Sigmoid colon (tissue), 4 donors: ENCODE data around the gene FASN.

Experiments used
- EP300 ChIP-seq, 4 donors: sonication (generic); formaldehyde crosslinking; IDR thresholded peaks; one replicate each; pipeline ENCODE4 v1.6.1; 2017; ENCODE audit warnings: antibody characterized with exemption in 4 of 4
- POLR2A ChIP-seq, 2 donors: fragments of 450-650 bp; IDR thresholded peaks; one replicate each; pipeline ENCODE4 v1.6.1; 2016; ENCODE audit warnings: antibody characterized with exemption in 2 of 2, mild to moderate bottlenecking in 2 of 2, moderate library complexity in 2 of 2
- POLR2AphosphoS5 ChIP-seq, 4 donors: sonication (generic); formaldehyde crosslinking; IDR thresholded peaks; one replicate each; pipeline ENCODE4 v1.6.1; 2017; ENCODE audit warnings: antibody characterized with exemption in 4 of 4
- TF ChIP-seq, protein P1 (sequence below), 4 experiments: fragments of 450-650 bp in 3 of 4; fragments of 200-600 bp in 1 of 4; IDR thresholded peaks; one replicate each; pipeline ENCODE4 v1.5.1; 2016 to 2019; ENCODE audit warnings: antibody characterized with exemption in 4 of 4, mild to moderate bottlenecking in 3 of 4, moderate library complexity in 2 of 4

DNA sequence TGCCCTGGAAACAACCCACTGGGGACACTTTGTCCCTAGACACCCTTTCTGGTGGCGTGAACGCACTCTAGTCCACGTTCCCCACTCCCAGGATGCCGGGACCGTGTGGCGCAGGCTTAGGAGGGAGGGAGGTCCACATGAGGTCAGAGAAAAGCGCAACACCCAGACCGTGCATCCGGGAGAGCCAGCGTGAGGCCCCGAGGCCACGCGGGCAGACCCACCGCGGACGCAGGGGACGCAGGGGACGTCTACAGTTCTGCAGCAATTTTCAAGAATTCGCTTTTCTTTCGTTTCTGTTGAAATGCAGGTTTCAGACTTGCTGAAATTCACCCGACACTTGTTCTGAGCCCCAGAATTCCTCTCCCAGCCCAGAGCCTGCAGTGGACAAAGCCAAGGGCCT lies 51.1 kb downstream of the FASN start:
- TF ChIP-seq, protein P1, sequence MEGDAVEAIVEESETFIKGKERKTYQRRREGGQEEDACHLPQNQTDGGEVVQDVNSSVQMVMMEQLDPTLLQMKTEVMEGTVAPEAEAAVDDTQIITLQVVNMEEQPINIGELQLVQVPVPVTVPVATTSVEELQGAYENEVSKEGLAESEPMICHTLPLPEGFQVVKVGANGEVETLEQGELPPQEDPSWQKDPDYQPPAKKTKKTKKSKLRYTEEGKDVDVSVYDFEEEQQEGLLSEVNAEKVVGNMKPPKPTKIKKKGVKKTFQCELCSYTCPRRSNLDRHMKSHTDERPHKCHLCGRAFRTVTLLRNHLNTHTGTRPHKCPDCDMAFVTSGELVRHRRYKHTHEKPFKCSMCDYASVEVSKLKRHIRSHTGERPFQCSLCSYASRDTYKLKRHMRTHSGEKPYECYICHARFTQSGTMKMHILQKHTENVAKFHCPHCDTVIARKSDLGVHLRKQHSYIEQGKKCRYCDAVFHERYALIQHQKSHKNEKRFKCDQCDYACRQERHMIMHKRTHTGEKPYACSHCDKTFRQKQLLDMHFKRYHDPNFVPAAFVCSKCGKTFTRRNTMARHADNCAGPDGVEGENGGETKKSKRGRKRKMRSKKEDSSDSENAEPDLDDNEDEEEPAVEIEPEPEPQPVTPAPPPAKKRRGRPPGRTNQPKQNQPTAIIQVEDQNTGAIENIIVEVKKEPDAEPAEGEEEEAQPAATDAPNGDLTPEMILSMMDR (IDR thresholded peaks at IDR 0.05) = no peak
- TF ChIP-seq POLR2A (IDR thresholded peaks at IDR 0.05) (no peak), POLR2AphosphoS5 (IDR thresholded peaks at IDR 0.05) (no peak), EP300 (IDR thresholded peaks at IDR 0.05) (no peak)
